ENCODE data around the gene SNX8. TPM values are rescaled to one million over a fixed set of nuclear protein-coding genes. Genes with fewer than 3 reads are reported as not detected.

The SNX8 gene
- total and polyA plus RNA-seq, 2 of the 13 experiments (the other 11 are each of a cell fraction or from before 2014, with no cell fraction given), result 20.6 to 45.2 TPM

DNA sequence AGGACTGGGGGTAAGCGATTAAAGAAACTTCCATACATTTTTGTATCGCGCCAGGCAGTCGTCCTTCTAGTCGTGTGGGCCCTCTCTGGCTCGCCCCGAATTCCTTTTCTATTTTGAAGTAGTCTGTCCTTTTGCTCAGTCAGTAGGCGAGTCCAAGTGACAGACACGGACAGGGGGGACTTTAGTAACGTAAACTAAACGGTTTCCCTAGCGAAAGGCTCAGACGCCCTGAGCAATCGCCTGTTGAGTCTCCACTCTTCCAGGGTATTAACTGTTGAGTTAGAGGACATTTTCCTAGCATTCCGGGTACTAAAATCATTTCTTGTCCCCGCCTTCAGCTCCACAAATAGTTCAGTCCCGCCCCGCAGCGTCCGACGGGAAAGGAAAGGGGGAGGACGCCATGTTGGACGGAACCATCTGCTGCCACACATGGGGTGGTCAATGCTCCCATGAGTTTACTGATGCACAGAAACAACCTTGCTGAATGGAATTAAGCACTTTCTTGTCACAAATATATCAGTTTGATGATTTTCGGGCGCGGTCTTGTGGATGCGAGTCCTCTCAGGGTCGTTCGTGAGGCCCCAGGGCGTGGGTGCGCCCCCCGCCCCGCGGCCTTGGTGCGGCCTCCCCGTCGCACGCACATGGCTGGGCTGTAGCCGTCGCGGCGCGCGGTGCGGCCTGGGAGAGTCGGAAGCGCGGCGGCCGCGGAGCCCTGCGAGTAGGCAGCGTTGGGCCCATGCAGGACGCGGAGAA, 40.1 kb upstream of the SNX8 start, which contains the start of gene EIF3B (continued):
- TF ChIP-seq, protein P1, sequence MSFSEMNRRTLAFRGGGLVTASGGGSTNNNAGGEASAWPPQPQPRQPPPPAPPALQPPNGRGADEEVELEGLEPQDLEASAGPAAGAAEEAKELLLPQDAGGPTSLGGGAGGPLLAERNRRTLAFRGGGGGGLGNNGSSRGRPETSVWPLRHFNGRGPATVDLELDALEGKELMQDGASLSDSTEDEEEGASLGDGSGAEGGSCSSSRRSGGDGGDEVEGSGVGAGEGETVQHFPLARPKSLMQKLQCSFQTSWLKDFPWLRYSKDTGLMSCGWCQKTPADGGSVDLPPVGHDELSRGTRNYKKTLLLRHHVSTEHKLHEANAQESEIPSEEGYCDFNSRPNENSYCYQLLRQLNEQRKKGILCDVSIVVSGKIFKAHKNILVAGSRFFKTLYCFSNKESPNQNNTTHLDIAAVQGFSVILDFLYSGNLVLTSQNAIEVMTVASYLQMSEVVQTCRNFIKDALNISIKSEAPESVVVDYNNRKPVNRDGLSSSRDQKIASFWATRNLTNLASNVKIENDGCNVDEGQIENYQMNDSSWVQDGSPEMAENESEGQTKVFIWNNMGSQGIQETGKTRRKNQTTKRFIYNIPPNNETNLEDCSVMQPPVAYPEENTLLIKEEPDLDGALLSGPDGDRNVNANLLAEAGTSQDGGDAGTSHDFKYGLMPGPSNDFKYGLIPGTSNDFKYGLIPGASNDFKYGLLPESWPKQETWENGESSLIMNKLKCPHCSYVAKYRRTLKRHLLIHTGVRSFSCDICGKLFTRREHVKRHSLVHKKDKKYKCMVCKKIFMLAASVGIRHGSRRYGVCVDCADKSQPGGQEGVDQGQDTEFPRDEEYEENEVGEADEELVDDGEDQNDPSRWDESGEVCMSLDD (CRISPR knock-in tag; IDR thresholded peaks at IDR 0.05; ENCODE audit: borderline replicate concordance), result peak; percentile 17; the same call in 1 of the 2 replicates
- TF ChIP-seq, protein P2, sequence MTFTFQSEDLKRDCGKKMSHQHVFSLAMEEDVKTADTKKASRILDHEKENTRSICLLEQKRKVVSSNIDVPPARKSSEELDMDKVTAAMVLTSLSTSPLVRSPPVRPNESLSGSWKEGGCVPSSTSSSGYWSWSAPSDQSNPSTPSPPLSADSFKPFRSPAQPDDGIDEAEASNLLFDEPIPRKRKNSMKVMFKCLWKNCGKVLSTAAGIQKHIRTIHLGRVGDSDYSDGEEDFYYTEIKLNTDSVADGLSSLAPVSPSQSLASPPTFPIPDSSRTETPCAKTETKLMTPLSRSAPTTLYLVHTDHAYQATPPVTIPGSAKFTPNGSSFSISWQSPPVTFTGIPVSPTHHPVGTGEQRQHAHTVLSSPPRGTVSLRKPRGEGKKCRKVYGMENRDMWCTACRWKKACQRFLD (CRISPR knock-in tag; IDR thresholded peaks at IDR 0.05; ENCODE audit: borderline replicate concordance), result no peak
- TF ChIP-seq ZFAT (CRISPR knock-in tag; conservative IDR thresholded peaks at IDR 0.05) (no peak), ZNF205 (CRISPR knock-in tag; IDR thresholded peaks at IDR 0.05) (no peak), CEBPG (CRISPR knock-in tag; IDR thresholded peaks at IDR 0.05) (no peak), CREM (IDR thresholded peaks at IDR 0.05) (peak; percentile 74), CREM (CRISPR knock-in tag; IDR thresholded peaks at IDR 0.05) (no peak), ZNF253 (CRISPR knock-in tag; IDR thresholded peaks at IDR 0.05; ENCODE audit: borderline replicate concordance) (no peak), HNRNPUL1 (IDR thresholded peaks at IDR 0.05; ENCODE audit: low read depth, low read length) (no peak), ZSCAN30 (CRISPR knock-in tag; IDR thresholded peaks at IDR 0.05) (no peak), KLF13 (CRISPR knock-in tag; IDR thresholded peaks at IDR 0.05) (no peak), ZFP37 (CRISPR knock-in tag; IDR thresholded peaks at IDR 0.05; ENCODE audit: borderline replicate concordance) (no peak), ZNF670 (CRISPR knock-in tag; IDR thresholded peaks at IDR 0.05; ENCODE audit: borderline replicate concordance) (no peak), ZNF816 (CRISPR knock-in tag; IDR thresholded peaks at IDR 0.05; ENCODE audit: borderline replicate concordance) (no peak), CC2D1A (CRISPR knock-in tag; IDR thresholded peaks at IDR 0.05) (no peak), SP1 (IDR thresholded peaks at IDR 0.05) (no peak), SP1 (CRISPR knock-in tag; IDR thresholded peaks at IDR 0.05) (peak; percentile 60), TOE1 (CRISPR knock-in tag; IDR thresholded peaks at IDR 0.05) (peak; percentile 60; the same call in 1 of the 2 replicates), ZNF75D (CRISPR knock-in tag; IDR thresholded peaks at IDR 0.05; ENCODE audit: borderline replicate concordance) (no peak), MAFK (conservative IDR thresholded peaks at IDR 0.05 in 1 of 2, IDR thresholded peaks at IDR 0.05 in 1 of 2; ENCODE audit: low read length in 2 of 2) (no peak), PLRG1 (conservative IDR thresholded peaks at IDR 0.05) (no peak), ZNF260 (CRISPR knock-in tag; IDR thresholded peaks at IDR 0.05; ENCODE audit: borderline replicate concordance, low read depth) (no peak), ISL2 (CRISPR knock-in tag; IDR thresholded peaks at IDR 0.05) (no peak), HMG20B (CRISPR knock-in tag; conservative IDR thresholded peaks at IDR 0.05) (no peak)
- TF ChIP-seq, protein P3, sequence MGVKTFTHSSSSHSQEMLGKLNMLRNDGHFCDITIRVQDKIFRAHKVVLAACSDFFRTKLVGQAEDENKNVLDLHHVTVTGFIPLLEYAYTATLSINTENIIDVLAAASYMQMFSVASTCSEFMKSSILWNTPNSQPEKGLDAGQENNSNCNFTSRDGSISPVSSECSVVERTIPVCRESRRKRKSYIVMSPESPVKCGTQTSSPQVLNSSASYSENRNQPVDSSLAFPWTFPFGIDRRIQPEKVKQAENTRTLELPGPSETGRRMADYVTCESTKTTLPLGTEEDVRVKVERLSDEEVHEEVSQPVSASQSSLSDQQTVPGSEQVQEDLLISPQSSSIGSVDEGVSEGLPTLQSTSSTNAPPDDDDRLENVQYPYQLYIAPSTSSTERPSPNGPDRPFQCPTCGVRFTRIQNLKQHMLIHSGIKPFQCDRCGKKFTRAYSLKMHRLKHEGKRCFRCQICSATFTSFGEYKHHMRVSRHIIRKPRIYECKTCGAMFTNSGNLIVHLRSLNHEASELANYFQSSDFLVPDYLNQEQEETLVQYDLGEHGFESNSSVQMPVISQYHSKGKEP (CRISPR knock-in tag; IDR thresholded peaks at IDR 0.05), result 0 out of 2 replicates have a peak, but pooled peaks have one; percentile 43
- TF ChIP-seq, protein P4, sequence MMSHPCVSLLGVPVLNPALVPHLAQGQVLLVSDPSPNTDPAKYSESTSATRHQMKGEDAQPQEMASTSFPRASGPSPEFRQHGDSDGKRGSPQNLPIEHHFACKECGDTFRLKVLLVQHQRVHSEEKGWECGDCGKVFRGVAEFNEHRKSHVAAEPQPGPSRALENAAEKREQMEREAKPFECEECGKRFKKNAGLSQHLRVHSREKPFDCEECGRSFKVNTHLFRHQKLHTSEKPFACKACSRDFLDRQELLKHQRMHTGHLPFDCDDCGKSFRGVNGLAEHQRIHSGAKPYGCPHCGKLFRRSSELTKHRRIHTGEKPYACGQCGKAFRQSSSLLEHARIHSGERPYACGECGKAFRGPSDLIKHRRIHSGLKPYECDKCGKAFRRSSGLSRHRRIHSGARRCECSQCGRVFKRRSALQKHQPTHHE (CRISPR knock-in tag; IDR thresholded peaks at IDR 0.05; ENCODE audit: borderline replicate concordance), result no peak; the same call in 1 of the 2 replicates

All from HepG2 (cell line).